ENCODE results near the gene SLC7A5. TPM values are rescaled to one million over a fixed set of nuclear protein-coding genes. Genes with fewer than 3 reads are reported as not detected.
"Not testable (repeated sequence)": the region's sequence is repeated elsewhere in the genome, so short reads cannot be mapped to it uniquely, and the experiment has no call there.

The SLC7A5 gene
- total and polyA plus RNA-seq, 2 donors: 3.2 to 27.3 TPM

GRCh38 chr16:87834005-87834667, 35.2 kb downstream of the SLC7A5 start:
- peak overlapping the region; percentile 65 for H3K27ac ChIP-seq (ENCODE audit: low read depth)
- 55% methylated on average over 23 of the region's 23 CpGs for WGBS
- H3K36me3 ChIP-seq (ENCODE audit: insufficient read depth): no peaks in the 10 kb centered on the region
- DNase-seq (ENCODE audit: extremely low spot score): no peak
- no peaks in the 10 kb centered on the region for H3K4me1 ChIP-seq (ENCODE audit: insufficient read depth)
- H3K4me3 ChIP-seq (ENCODE audit: low read depth, low read length): no peak overlapping the region

DNA sequence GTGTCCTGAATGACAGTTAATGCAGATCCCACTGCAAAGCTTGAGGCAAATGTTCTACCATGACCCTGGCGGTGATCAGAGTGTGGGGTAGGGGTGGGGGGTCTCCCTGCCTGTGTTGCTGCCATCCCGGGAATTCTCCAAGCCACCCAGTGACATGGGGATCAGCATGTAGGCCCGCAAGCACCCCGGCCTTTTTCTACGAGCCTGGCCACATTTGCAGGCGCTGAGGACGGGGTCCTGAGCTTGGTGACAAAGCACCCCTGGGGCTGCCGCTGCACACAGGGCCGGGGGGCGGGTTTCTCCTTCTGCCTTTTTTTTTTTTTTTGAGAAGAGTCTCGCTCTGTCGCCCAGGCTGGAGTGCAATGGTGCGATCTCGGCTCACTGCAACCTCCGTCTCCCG, 35.8 kb downstream of the SLC7A5 start:
- Histone ChIP-seq H3K36me3 (ENCODE audit: insufficient read depth) (no peaks in the 10 kb centered on the region), H3K4me3 (ENCODE audit: low read depth, low read length) (no peak overlapping the region), H3K4me1 (ENCODE audit: insufficient read depth) (no peaks in the 10 kb centered on the region), H3K27ac (ENCODE audit: low read depth) (no peak overlapping the region)
- WGBS: 96% methylated on average over 14 of the region's 16 CpGs
- DNase-seq (ENCODE audit: extremely low spot score): no peak

DNA sequence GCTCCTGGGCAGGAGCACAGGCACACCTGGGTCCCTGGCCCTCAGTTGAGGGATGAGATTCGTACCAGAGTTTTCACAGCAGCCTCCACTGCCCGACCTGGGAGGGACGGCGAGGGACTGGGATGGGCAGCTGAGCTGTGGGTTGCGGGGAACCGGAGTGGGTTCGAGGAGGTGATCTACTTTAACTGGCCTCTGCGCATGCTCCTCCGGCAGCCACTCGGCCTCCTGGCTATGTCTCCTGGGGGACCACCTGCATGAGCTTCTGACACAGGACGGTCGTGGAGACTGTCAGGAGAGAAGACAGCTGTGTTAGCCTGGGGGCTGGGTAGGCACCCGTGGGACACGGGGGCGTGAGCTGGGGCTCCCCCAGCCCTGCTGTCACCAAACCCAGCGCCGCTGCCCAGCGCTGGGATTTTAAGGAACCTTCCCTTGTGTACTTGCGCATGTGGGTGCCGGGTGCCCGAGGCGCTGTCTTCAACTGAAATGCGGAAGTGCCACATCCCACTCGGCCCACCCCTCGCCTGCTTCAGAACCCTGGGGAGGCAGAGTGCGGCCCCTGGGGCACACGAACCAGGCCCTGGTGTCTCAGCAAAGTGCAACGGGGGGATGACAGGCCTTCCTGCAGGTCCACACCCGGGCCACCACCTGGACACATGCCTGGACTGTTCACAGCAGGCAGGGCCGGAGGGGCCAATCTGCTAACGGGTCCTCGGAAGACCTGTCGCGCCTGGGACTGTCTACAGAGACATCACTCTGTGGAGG, 36.4 kb downstream of the SLC7A5 start:
- H3K4me1 ChIP-seq (ENCODE audit: insufficient read depth): no peaks in the 10 kb centered on the region
- WGBS: 94% methylated on average over 34 of the region's 34 CpGs
- DNase-seq (ENCODE audit: extremely low spot score): no peak
- H3K27ac ChIP-seq (ENCODE audit: low read depth): no peak overlapping the region
- H3K4me3 ChIP-seq (ENCODE audit: low read depth, low read length): no peak overlapping the region
- no peaks in the 10 kb centered on the region for H3K36me3 ChIP-seq (ENCODE audit: insufficient read depth)

DNA sequence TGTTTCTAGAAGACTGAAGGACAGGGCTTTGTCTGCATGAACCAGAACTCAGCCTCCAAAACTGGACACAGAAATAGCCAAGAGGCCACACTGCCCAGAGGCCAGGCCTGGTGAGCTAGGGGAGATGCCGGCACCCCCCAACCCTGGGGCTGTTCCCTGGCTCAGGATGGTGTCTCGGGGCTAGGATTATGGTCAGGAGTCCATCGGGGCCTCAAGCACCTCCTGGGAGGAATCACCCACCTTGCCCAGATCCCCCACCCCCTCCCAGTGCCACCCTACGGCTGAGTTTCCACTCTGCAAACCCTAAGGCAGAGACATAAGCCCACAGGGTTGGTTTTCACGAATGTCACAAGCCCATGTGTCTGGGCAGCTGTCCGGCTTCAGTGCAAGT, 37.2 kb downstream of the SLC7A5 start:
- no peak overlapping the region for H3K4me3 ChIP-seq (ENCODE audit: low read depth, low read length)
- 88% methylated on average over 6 of the region's 6 CpGs for WGBS
- no peak for DNase-seq (ENCODE audit: extremely low spot score)
- H3K27ac ChIP-seq (ENCODE audit: low read depth): no peak overlapping the region
- H3K4me1 ChIP-seq (ENCODE audit: insufficient read depth): no peaks in the 10 kb centered on the region
- no peaks in the 10 kb centered on the region for H3K36me3 ChIP-seq (ENCODE audit: insufficient read depth)

DNA sequence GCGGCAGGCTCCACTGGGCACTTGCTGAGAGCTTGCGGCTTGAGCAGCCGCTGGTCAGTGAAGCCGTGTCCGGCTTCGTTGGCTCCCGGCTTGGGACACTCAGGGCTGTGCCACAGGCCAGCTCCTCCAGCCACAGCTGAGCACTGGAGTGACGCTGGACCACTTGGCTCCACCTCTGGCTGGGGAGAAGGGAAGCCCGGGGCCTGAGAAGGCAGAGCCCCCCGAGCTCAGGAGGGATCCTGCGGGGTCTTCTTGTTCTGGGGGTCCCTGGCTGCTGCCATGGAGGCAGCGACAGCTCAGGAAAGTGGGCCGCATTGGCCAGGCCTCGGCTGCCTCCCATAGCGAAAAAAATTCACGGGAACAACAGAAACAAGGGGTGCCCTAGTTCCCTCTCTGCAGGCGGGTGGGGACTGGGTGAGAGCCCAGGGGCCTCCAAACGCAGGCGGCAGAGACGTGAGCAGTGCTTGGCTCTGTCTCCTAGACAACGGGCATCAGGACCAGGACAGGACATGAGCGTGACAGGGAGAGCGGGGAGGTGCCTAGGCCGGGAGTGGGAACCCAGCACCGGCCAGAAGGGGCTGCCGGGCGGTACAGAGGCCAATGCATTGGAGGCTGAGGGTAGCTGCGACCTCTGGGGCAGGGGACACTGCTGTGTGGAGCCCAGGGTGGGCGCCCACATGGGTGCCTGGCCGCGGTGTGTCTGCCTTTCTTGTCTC, 37.7 kb downstream of the SLC7A5 start:
- Histone ChIP-seq H3K4me3 (ENCODE audit: low read depth, low read length) (no peak overlapping the region), H3K36me3 (ENCODE audit: insufficient read depth) (no peaks in the 10 kb centered on the region), H3K27ac (ENCODE audit: low read depth) (no peak overlapping the region), H3K4me1 (ENCODE audit: insufficient read depth) (no peaks in the 10 kb centered on the region)
- DNase-seq (ENCODE audit: extremely low spot score): no peak
- 93% methylated on average over 31 of the region's 31 CpGs for WGBS

GRCh38 chr16:87830673-87831420, 38.5 kb downstream of the SLC7A5 start:
- no peak overlapping the region for H3K4me3 ChIP-seq (ENCODE audit: low read depth, low read length)
- no peaks in the 10 kb centered on the region for H3K4me1 ChIP-seq (ENCODE audit: insufficient read depth)
- H3K27ac ChIP-seq (ENCODE audit: low read depth): no peak overlapping the region
- H3K36me3 ChIP-seq (ENCODE audit: insufficient read depth): no peaks in the 10 kb centered on the region
- DNase-seq (ENCODE audit: extremely low spot score): no peak
- WGBS: 93% methylated on average over 37 of the region's 37 CpGs

DNA sequence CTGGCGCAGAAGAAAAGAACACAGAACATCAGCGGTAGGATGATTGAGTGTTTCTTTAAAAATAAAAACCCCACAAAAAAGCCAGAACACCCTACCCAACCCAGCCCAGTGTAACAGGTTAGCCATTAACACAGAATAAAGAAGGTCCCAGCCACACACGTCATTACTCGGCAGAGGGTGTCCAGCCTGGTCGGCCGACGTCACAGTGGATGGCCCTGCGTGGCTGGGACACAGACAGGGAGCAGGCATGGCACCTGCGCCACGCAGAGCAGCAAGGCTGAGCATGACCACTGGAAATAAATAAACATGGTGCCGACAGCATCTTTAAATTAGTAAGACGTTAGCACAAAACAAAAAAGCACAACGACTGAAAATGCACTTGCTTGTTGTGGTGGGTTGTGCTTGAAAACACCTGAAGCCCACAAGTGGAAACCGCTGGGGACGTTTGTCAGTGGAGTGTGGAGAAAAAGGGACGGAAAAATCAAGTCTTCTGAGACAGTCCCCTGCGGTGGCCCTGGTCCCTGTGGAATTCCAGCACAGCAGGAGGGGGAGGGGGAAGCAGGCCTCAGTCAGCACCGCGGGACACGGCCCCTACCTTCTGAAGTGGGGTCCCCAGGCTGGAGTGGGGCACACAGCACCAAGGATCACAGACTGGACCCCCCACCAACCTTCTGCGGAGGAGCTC, 39.2 kb downstream of the SLC7A5 start:
- H3K4me1 ChIP-seq (ENCODE audit: insufficient read depth): no peaks in the 10 kb centered on the region
- DNase-seq (ENCODE audit: extremely low spot score): no peak
- H3K4me3 ChIP-seq (ENCODE audit: low read depth, low read length): no peak overlapping the region
- 89% methylated on average over 21 of the region's 21 CpGs for WGBS
- H3K27ac ChIP-seq (ENCODE audit: low read depth): no peak overlapping the region
- no peaks in the 10 kb centered on the region for H3K36me3 ChIP-seq (ENCODE audit: insufficient read depth)

DNA sequence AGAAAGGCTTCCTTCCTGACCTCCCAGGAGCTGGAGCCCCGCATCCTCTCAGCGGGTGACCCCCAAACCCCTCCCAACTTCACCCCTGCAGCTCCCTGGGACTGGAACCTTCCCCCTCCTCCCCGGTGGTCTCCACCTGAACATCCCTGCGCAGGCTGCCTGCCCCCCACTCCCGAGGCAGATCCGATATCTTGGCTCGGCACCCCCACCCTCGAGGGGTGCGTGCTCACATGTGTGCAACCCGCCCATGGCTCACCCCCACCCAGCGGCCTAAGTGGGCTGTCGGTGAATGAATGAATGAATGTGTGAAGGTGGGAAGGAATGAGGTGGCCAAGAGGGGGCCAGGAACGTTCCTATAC, 39.7 kb downstream of the SLC7A5 start:
- no peak for DNase-seq (ENCODE audit: extremely low spot score)
- Histone ChIP-seq H3K4me3 (ENCODE audit: low read depth, low read length) (no peak overlapping the region), H3K36me3 (ENCODE audit: insufficient read depth) (no peaks in the 10 kb centered on the region), H3K4me1 (ENCODE audit: insufficient read depth) (no peaks in the 10 kb centered on the region), H3K27ac (ENCODE audit: low read depth) (no peak overlapping the region)
- WGBS: 85% methylated on average over 13 of the region's 13 CpGs

- DNase-seq (ENCODE audit: extremely low spot score): no peak
- Histone ChIP-seq H3K4me1 (ENCODE audit: insufficient read depth) (no peaks in the 10 kb centered on the region), H3K27ac (ENCODE audit: low read depth) (no peak overlapping the region), H3K4me3 (ENCODE audit: low read depth, low read length) (no peak overlapping the region), H3K36me3 (ENCODE audit: insufficient read depth) (no peaks in the 10 kb centered on the region)
- WGBS: 64% methylated on average over 16 of the region's 16 CpGs
These were observed 40.2 kb downstream of the SLC7A5 start for GRCh38 chr16:87828907-87829621.

DNA sequence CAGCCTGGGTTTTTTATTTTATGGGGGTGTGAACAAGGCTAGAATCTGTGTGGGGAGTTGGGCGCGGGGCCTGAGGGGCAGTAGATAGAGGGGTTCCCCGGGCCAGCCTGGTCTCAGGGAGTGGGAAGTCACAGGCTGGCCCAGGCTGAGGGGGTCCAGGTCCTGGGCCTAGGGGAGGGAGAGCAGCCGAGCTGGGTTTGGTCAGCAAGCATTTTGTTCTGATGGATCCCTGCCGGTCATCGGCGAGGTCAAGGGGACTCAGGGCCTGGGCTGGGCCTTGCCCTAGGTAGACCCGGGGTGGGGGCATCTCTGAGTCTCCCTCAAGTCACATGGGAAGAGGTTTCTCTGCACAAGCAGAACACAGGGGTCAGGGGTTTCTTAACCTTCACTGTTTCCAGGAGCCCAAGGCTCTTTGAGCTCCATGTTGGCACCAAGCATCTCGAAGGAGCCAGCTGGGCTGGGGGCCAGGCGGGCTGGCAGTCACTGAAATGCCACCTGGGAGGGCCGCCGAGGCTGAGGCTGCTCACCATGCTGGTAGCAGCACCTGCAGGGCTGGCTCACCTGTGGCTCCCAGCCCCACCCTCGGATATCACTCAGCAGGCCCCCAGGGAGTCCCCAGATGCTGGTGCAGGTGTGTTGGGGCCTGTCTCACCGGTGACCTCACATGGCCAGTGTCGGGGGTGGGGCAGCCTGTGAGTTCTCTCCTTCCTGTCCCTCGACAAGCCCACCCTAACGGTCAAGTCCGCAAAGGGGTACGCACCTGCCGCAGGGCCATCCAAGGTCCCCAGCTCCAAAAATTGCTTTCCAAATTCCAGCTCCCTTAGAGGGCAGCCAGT, 41.0 kb downstream of the SLC7A5 start:
- DNase-seq (ENCODE audit: extremely low spot score): no peak
- H3K36me3 ChIP-seq (ENCODE audit: insufficient read depth): no peaks in the 10 kb centered on the region
- H3K27ac ChIP-seq (ENCODE audit: low read depth): no peak overlapping the region
- H3K4me3 ChIP-seq (ENCODE audit: low read depth, low read length): no peak overlapping the region
- H3K4me1 ChIP-seq (ENCODE audit: insufficient read depth): no peaks in the 10 kb centered on the region
- WGBS: 92% methylated on average over 20 of the region's 20 CpGs

GRCh38 chr16:87827588-87827915, 41.8 kb downstream of the SLC7A5 start:
- DNase-seq (ENCODE audit: extremely low spot score); H3K4me1 ChIP-seq (ENCODE audit: insufficient read depth); H3K4me3 ChIP-seq (ENCODE audit: low read depth, low read length); H3K27ac ChIP-seq (ENCODE audit: low read depth); H3K36me3 ChIP-seq (ENCODE audit: insufficient read depth): not testable (repeated sequence)
- WGBS: 93% methylated on average over 7 of the region's 7 CpGs
